Stimulated activated CD4-positive, alpha-beta T cell treated with anti-CD3 and anti-CD28 coated beads, Interleukin-2, amount 100 ng/mL, for 24 hours (primary cell): ENCODE data around the gene KLF2.
"Not testable (repeated sequence)": the region's sequence is repeated elsewhere in the genome, so short reads cannot be mapped to it uniquely, and the experiment has no call there.

Experiments used
- DNase-seq, 2 donors: peaks; one replicate each; pipeline ENCODE4 v3.0.0-alpha.2; 2020

KLF2 gene

DNA sequence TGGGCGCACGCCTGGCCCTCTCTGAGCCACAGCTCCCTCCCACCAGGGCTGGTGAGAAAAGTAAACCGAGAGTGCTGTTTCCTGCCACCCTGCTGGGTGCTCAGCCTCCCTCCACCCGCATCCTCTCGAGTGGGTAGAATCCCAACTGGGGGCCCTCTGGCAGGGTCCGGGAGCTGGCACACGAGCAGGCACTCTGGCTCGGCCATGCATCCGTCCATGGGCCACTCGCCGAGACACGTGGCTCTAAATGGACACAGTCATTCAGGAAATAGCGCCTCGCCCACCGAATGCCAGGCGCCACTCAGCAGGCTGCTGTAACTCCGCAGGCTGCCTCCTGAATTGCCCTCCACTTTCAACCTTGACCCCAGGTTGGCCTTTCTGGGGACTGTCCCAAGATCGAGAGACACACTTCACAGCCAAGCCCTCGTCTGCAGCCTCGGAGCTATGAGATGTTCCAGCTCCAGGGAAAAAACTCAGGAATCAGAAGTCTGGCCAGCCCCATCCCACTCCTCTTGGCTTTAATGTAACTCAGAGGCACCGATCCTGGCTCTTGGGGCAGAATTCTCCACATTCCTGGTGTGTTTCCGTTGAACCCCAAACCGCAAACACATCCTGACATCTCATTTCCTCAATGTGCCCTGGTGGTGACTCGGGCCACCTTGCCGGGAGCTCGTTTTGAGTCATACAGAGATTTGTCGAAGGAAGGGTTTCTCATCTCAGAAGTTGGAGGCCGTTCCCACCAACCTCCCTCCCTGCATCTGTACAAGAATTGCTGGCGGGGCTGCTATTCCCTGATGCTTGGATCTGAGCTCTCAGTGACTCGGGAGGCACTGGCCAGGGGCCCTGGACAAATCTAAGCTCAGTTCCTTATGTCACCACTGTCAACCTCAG lies 14.1 kb downstream of the KLF2 start:
- peak; percentile 66 to 70 for DNase-seq

DNA sequence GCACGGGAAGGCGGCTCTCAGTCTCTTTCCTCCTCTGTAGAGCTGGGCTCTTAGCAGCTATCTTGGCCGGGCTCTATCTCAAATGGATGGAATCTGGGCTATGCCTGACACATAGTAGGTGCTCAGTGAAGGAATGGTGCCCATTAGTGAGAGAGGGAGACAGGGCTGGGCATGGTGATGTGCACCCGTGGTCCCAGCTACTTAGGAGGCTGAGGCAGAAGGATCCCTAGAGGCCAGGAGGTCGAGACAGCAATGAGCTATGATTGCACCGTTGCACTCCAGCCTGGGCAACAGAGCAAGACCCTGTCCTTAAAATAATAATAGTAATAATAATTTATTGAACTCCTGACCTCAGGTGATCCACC lies 14.7 kb downstream of the KLF2 start:
- DNase-seq: no peak

DNA sequence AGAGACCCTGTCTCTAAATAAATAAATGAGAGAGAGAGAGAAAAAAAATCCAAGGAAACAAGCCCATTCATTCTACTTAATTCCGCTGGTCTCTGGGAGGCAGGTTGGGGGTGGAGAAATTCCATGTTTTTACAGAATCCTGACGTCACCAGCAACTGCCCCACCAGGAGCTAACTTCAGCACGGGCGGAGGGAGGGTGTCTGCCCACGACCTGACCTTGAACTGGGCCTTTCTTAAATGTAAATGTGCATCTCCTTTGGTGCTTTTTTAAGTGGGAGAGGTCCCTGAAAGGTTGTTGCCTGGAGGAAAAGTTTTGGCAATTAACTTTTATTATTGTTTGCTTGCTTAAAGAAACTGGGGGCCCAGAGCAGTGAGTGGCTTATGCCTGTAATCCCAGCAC lies 15.5 kb downstream of the KLF2 start:
- DNase-seq: no peak

DNA sequence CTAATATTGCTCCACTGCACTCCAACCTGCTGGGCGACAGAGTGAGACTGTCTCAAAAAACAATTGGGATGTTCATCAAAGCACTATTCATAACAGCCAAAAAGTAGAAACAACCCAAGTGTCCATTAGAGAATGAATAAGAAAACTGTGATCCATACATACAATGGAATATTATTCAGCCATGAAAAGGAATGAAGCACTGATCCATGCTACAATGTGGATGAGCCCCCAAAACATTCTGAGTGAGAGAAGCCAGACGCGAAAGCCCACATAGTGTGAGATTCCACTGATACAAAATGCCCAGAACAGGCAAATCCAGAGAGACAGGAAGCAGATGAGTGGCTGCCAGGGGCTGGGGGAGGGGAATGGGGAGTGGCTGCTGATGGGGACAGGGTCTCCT lies 16.0 kb downstream of the KLF2 start:
- DNase-seq: no peak

DNA sequence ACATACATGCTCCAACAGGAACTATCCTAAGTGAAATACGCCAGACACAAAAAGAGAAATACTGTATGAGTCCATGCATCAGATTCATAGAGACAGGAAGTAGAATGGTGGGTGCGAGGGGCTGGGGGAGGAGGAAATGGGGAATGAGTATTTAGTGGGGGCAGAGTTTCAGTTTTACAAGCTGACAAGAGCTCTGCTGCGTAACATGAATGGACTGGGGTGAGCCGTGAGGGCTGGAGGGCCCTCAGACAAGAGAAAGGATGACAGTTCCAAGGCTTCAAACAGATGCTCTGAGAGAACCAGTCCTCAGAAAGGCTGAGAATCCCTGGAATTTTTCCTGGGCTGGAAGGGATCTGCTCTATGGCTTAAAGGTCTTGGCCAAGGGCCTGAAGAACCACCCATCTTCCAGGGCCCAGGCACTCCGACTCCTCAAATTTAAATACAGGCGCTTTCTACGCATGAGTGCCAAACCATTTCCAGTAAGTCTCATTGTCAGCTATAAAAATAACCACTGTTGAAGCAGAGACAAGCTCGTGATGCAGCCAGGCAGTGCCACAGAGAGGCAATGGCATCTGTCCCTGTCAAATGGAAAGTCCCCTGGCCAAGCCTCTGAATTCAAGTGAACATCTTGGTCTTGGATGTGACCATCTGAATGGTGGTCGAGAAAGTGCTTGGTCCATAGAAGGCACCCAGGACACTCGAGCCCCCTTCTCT lies 17.5 kb downstream of the KLF2 start:
- peak; percentile 63 to 68 for DNase-seq

DNA sequence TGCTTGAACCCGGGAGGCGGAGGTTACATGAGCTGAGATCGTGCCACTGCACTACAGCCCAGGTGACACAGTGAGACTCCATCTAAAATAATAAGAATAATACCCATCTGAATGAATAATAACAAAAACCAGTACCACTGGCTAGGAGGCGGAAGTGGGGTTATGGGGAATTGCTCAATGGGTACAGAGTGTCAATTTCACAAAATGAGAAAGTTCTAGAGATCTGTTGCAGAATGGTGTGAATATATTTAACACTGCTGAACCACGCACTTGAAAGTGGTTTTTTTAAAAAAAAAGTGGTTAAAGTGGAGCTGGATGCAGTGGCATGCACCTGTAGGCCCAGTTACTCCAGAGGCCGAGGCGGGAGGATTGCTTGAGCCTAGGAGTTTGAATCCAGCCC lies 18.5 kb downstream of the KLF2 start:
- DNase-seq: no peak

DNA sequence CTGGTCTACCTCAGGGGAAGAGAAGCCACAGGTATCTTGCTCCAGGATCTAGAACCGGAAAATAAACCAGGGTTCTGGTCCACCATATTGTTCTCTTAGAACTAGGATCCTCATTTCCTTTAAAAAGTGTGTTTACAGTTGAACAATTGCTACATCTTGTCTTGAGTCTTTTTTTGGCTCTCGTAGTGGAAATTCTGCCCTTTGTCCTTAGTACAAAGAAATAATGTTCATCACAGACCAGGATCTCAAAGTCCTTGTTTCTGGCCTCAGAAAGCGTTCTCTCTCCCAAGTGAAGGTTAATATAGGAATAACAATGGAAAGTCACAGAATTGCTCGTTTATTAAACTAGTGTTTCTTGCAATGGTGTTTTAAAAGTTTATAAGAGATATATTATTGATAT lies 20.8 kb downstream of the KLF2 start:
- DNase-seq: no peak

DNA sequence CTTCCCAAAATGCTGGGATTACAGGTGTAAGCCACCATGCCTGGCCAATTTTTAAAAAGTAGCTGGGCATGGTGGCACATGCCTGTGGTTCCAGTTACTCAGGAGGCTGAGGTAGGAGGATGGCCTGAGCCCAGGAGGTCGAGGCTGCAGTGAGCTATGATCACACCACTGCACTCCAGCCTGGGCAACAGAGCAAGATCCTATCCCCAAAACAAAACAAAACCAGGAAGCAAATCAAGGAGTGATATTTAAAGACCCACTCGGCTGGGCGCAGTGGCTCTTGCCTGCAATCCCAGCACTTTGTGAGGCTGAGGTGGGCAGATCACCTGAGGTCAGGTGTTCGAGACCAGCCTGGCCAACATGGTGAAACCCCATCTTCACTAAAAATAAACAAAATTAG lies 22.5 kb downstream of the KLF2 start:
- not testable (repeated sequence) for DNase-seq

DNA sequence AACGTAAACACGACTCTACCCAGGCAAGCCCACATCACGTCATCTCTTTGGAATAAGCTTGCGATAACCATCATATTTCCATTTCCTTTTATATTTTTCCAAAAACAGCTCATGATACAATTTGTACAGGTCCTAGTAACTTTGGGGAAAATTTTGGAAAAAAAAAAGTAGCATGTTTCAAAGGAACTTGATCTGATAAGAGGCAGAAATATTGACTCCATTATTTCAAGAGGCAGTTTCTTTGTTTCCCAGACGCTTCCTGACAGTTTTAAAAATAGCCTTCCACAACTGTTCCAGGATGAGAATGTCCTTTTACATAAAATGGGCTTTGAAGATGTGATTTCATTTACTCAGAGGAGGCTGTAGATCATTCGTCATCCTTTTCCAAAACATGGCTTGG lies 23.1 kb downstream of the KLF2 start:
- DNase-seq: no peak

DNA sequence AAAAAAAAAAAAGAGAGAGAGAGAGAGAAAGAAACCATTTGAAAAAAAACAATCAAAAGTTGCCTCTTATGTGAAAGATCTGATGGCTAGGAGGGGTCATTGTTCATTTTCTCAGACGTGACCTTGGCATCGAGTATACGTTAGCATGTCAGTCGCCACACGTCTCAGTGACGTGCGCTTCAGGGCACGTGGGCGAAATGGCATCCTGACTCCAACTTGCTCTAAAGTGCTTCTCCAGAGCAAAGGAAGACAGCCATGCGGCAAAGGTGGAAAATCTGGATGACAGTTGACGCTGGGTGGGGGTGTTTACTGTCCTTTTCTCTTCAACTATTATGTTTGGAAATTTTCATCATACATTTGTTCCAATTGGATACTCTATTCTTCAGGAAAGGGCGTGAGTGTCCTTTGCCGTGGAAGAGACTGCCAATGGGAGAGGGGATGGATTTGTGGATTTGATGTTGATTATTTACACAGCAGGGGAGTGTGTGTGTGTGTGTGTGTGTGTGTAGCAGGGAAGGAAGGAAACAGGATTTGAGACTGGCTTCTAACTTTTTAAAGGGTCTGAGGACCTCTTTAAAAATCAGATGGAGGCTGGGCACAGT lies 25.0 kb downstream of the KLF2 start:
- no peak for DNase-seq

DNA sequence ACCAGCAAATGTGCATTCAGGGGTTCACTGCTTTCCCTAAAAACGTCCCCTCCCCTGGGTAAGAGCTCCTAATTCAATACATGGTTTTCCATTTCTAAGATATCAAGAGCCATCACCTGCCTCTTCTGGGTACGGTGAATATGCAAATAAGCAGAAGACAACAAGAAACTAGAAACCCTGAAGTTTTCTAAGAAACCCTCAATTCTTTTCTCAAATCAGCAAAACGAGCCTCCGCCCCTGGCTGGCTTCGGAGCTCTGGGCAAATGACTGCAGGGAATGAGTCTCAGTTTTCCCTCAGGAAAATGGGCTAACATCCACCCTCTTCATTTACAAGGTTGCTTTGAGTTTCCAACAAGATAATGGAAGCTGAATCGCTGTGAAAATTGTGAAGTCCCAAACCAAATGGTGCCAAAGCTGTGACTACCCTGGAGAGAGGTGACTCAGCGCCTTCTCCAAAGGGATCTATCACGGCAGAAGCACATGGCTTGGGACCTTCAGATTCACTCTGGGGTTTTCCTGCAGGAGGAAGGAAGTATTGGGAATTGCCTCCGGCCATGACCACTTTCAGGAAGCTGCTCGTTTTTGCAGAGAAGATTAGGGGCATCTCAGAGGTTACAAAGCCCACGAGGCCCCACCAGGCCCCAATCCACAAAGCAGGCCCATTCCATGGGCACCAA lies 26.6 kb downstream of the KLF2 start:
- no peak for DNase-seq

DNA sequence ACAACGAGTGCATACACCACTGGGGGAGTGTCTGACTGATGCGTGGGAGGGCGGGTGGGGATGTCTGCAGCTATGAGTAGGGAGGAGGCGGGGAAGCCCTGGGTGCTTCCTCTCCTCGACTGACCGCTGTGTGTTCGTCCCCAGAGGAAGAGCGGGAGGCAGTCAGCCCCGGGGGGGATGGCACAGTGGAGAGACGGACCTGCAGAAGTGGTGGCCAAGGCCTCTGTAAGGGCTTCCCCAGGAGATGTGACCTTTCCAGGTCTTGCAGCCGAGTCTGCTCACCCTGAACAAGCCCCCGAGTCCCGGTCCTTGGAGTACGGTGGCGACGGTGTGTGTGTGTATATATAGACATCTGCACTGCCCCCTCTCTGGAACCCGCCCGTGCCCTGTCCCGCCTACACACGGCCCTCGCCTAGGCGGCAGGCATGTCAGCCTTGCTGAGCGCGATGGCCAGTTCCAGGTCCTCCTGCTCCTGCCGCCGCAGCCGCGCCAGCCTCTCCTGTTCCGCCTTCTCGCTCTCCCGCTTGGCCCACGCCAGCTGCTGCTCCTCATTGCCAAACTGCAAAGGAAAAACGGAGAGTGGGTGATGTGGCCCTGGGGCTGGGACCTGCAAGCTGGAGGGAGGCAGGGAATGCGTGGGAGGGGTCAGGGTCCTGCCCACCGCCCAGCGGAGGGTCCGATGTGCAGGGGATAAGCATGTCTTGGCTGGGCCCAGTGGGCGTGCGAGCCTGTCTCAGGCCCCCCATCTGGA lies 30.8 kb downstream of the KLF2 start:
- no peak for DNase-seq

DNA sequence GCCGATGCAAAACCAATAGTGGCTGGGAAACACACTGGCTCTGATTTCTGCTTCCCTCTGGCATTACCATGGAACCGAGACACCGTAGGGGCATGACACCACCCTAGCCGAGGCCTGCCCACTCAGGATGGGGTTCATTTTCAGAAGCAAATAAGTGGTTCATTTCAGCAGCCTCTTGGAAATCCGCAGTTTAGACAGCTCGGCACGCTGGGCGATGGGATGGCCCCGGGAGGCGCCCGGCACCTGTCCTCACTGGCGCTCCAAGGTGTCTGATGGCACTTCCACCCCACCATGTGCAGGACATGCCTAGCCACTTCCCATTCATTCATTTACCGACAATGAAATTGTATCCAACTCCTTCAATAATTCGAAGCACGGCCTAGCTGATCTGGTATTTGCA lies 33.8 kb downstream of the KLF2 start:
- no peak for DNase-seq

DNA sequence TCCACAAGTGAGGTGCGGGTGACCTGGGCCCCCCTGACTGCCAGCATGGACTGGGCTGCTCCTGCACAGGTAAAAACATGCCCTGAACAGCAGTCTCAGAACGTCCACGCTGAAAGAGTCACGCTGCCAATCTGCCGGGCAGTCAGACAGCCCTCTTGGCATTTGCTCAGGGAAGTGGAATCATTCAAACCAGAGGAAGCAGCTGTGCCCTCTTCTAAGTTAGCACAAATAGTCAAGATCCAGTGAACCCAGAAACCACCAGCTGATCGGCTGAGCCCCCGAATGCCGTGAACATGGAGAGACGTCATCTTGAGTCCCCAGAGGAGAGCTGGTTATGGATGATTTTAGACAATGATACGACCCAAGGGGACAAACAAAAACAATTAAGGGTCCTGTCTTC lies 34.4 kb downstream of the KLF2 start:
- DNase-seq: no peak

DNA sequence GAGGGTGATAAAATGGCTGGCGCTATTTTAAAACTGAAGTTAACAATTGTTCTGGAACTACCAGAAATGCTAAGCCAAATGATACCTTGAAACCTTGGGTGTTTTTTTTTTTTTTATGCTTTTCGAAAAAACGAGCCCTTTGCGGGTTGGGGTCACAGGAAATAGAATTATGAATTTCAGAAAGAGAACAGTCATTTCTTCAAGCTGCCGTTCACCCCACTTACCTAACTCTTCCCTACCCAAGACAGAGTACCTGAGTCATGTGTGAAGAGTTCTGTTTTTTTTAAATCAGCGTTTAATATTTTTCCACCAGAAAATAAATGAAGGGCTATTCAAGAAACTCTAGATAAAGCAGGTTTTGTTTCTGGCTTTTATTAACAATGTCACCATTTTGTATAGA lies 35.3 kb downstream of the KLF2 start:
- no peak for DNase-seq

DNA sequence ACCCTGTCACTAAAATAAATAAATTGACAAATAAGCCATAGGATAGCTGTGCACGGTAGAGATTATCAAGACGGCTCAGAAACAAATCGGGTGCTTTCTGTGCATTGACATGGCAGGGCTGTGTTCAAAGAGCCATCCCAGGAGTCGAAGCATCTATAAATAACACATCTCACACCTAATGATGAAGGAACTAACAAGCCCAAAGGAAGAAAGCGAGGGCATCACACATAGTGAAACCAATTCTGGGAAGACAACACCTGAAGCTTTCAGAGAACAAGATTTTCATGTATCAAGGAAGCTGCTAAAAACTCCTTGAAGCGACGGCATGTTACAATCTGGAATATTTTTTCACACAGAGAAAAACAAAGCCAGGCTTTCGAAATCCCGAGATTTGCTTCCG lies 36.1 kb downstream of the KLF2 start:
- DNase-seq: no peak

DNA sequence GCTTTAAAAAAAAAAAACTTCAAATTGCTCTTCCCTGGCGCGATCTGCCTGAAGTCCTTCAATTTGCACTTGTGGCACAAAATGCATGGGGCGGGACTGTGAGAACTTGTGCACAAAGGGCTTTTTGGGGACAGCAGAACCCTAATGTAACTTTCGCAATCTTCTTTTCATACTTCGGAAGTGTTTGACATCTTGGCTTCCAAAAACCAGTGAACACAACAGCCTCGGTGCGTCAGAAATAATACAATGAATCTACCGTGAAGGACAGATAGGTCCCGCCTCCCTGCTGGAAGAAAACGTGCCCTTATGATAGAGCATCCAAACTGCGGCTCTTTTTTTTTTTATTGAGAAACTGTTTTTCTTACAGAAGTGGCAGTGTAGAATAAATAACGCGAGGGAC lies 36.6 kb downstream of the KLF2 start:
- no peak for DNase-seq

DNA sequence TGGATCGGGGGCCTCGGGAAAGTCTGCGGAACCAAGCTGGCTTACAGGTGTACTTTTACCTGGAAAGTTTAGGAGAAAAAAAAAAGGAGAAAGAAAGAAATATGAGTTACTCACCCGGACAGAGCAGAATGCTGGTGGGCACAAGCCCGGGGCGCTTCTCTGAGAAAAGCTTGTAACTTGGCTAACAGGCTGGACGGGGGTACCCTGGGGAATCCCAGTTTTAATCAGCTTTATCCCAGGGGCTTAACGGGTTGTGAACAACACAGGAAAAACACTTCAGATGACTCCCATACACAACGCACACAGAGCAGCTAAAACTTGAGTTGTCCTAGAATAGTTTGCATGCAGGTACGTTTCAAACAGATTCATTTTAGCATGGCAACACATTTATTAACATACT lies 37.3 kb downstream of the KLF2 start:
- DNase-seq: no peak

DNA sequence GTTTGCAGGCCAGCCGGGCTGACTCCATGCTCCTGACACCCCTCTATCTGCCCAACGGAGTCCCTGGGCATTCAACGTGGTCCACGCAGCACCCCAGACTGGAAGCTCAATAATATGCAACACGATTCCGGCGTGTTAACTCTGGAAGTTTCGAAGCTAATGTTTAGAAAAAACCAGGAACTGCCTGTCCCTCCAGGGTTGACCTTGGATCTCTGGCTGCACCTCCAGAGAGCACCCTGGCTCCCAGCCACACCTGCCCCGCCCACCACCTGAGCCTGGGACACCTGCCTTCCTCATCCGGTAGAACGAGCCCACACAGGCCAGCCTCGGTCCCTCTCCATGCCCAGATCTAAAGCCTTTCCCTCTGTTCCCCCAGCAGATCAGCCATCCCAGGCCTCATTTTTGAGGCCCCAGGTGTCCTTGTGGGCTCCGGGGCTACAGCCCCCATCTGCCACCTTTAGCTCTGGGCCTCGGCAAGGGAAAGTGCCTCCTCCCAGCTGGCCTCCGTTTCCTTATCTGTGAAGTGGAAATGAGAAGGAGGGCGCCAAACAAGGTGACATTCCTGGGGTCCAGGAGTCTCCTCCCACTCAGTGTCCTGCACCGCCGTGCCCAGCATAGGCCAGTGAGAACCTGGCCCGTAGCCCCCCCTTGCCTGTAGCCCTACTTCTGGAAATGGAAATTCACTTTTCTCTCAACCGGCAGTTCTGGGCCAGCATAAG lies 38.7 kb downstream of the KLF2 start:
- no peak for DNase-seq

DNA sequence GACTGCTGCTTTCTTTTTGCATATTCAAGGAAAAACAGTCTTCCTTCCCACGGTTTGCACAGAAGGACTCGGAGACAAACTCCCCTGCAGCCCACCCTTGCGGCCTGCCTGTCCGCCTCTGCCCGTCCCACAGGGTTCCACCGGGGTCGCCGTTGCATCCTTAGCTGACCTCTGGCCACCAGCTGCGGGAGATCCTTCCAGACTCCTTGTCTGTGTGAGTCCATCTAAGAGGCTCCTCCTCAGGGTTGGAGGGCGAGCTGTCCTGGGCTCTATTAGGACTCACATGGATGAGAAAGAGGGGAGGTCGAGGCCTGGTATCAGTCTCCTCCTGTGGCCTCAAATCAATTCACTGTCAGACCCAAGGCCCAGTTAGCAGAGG lies 39.2 kb downstream of the KLF2 start:
- DNase-seq: no peak

DNA sequence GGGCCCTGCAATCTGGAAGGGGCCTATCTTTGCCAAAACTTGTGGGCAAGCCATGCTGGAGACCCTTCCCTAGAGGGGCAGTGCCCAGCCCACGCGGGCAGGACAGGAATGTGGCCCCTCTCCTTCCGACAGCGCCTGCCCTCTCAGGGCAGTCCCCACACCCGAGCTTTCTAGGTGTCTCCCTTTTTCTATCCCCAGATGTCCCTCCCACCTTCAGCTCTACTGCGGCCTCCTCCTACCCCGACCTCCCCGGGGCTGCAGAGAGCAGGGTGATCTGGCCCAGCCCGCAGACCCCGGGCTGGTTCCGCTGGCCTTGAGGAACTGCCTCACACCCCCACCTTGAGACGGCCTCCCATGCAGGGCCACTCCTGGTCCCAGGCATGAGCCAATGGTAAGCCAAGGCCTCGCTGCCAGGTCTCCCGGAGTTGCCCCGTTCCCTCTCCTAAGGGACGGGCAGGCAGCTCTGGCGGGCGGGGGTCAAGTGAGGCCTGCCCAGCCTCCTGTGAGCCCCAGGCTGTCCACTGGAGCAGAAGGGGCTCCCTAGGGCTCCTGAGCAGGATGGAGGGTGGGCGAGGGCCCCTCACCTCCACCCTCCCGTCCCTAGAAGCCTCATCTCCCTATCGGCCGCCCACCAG lies 39.7 kb downstream of the KLF2 start:
- DNase-seq: no peak
